ENCODE data around the gene PCDHGA9.

DNA sequence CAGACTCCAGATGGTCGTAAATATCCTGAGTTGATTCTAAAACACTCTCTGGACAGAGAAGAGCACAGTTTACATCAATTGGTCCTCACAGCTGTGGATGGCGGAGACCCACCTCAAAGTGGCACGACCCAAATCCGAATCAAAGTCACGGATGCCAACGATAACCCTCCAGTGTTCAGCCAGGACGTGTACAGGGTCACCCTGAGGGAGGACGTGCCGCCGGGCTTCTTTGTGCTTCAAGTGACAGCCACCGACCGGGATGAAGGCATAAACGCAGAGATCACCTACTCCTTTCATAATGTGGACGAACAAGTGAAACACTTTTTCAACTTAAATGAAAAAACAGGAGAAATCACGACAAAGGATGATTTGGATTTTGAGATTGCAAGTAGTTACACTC is 41.9 kb upstream of the PCDHGA9 start:
- TF ChIP-seq, protein P1, sequence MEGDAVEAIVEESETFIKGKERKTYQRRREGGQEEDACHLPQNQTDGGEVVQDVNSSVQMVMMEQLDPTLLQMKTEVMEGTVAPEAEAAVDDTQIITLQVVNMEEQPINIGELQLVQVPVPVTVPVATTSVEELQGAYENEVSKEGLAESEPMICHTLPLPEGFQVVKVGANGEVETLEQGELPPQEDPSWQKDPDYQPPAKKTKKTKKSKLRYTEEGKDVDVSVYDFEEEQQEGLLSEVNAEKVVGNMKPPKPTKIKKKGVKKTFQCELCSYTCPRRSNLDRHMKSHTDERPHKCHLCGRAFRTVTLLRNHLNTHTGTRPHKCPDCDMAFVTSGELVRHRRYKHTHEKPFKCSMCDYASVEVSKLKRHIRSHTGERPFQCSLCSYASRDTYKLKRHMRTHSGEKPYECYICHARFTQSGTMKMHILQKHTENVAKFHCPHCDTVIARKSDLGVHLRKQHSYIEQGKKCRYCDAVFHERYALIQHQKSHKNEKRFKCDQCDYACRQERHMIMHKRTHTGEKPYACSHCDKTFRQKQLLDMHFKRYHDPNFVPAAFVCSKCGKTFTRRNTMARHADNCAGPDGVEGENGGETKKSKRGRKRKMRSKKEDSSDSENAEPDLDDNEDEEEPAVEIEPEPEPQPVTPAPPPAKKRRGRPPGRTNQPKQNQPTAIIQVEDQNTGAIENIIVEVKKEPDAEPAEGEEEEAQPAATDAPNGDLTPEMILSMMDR (IDR thresholded peaks at IDR 0.05) = no peak
- no peak for TF ChIP-seq POLR2A (IDR thresholded peaks at IDR 0.05)

Data from testis (tissue), 2 donors.